Lung (tissue), 12 donors: ENCODE data around the gene NEIL3. TPM values are rescaled to one million over a fixed set of nuclear protein-coding genes. Genes with fewer than 3 reads are reported as not detected.

Source experiments
- ATAC-seq: fragments of 200-7000 bp; cut with Tn5 transposase; one replicate; pipeline ENCODE4 v1.9.1; 2020; ENCODE audit warnings: moderate number of reproducible peaks; ENCODE audit not compliant: insufficient read depth, low FRiP score
- DNase-seq, 3 donors: peaks; one replicate each; pipeline ENCODE4 v3.0.0-alpha.2; 2013 to 2017
- H3K27ac ChIP-seq, 2 donors: one replicate each; pipeline ENCODE4 v1.5.1; 2013; ENCODE audit warnings: mild to moderate bottlenecking in 2 of 2, moderate library complexity in 2 of 2, control low read depth in 1 of 2, inconsistent platforms in 1 of 2, low read depth in 1 of 2, low read length in 1 of 2
- H3K27me3 ChIP-seq, 3 donors: one replicate each; pipeline ENCODE4 v1.5.1; 2013; ENCODE audit warnings: low read length in 2 of 3; ENCODE audit not compliant: control insufficient read depth in 3 of 3, insufficient read depth in 3 of 3
- H3K36me3 ChIP-seq, 4 donors: one replicate each; pipeline ENCODE4 v1.5.1; 2013; ENCODE audit warnings: low read length in 4 of 4, mild to moderate bottlenecking in 1 of 4, moderate library complexity in 1 of 4; ENCODE audit not compliant: control insufficient read depth in 4 of 4, insufficient read depth in 4 of 4
- H3K4me1 ChIP-seq, 5 donors: one replicate each; pipeline ENCODE4 v1.5.1; 2013; ENCODE audit warnings: low read length in 5 of 5, mild to moderate bottlenecking in 2 of 5, moderate library complexity in 1 of 5; ENCODE audit not compliant: control insufficient read depth in 5 of 5, insufficient read depth in 5 of 5
- H3K4me3 ChIP-seq: one replicate; pipeline ENCODE4 v1.5.1; 2013; ENCODE audit warnings: mild to moderate bottlenecking, control low read depth, moderate library complexity
- H3K9ac ChIP-seq, 2 donors: one replicate each; pipeline ENCODE4 v1.5.1; 2013; ENCODE audit warnings: low read length in 2 of 2, control low read depth in 1 of 2; ENCODE audit not compliant: insufficient read depth in 1 of 2
- H3K9me3 ChIP-seq, 4 donors: one replicate each; pipeline ENCODE4 v1.5.1; 2013; ENCODE audit warnings: low read length in 3 of 4, mild to moderate bottlenecking in 1 of 4, moderate library complexity in 1 of 4; ENCODE audit not compliant: control insufficient read depth in 4 of 4, insufficient read depth in 3 of 4
- CTCF ChIP-seq: IDR thresholded peaks from 2 replicates; pipeline ENCODE4 v1.5.1; 2012; ENCODE audit warnings: mild to moderate bottlenecking; ENCODE audit errors: control extremely low read depth, extremely low read depth
- WGBS, 2 donors: extraction: QIAGEN DNeasy Blood & Tissue Kit; methylation state at CpG; one replicate each; pipeline ENCODE4 v1.1.7; 2013; 5-methylcytosine and 5-hydroxymethylcytosine counted together
- polyA plus RNA-seq, 2 donors: library from polyadenylated mRNA; stranded (reverse); fragments of 200-250 nt; gene quantifications; one replicate each; pipeline ENCODE4 v1.2.1, GENCODE V29; 2013
- total RNA-seq, 2 donors: library from RNA; depleted of rRNA in 1 of 2; stranded (reverse); fragments of >200 nt in 1 of 2; gene quantifications; one replicate each; pipeline ENCODE4 v1.2.1, GENCODE V29; 2014 to 2021
- donor health status: control.
- donor health status: control.
- donor health status: Bipolar disorder and iron deficiency.
- donor health status: healthy.
- donor health status: DM: yes; HTN: yes; CAD: no.

The NEIL3 gene
- total and polyA plus RNA-seq, 4 donors: 0.22 to 2.0 (median 0.32) TPM

DNA sequence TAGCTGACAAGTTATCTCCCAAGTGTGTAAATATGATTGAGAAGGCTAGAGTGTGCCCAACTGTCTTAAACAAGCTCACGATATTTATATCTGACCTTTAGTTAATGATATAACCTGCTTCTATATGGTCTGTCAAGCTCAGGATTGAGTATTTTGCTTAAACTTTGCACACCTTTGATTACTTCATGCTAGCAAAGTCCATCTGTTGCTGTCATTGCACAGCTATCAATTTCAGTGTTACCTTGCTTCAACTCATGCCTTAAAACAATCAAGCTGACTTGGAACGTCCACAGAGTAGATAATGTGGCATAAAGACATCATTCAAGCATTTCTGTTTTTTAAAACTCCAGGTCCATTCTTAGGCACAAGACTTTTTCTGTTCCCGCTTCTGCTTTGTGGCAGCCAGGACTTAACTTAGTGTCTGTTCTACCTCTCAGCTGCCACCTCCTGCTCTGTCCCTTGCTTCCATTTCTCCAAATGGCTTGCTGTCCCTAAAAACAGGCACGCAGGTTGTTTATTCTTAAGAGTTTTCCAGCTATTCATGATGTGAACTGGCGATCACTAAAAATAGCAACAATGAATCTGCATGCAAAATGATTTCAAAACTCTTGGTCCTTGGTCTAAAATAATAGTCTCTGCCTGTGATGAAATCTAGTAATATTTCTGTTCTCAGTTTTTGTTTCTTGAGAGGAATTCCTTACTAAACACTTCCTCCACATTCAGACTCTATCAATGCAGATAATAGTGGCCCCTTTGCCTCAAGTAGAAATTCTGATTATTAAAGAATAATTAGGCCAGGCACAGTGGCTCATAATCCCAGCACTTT is 16.3 kb upstream of the NEIL3 start:
- DNase-seq: no peak
- no peaks in the 10 kb centered on the region for H3K27me3 ChIP-seq

GRCh38 chr4:177297785-177298391 is 11.8 kb upstream of the NEIL3 start:
- H3K9me3 ChIP-seq: peaks cover 3 to 7% (median 5%) of the 10 kb centered on the region in 4 donors
- no peaks in the 10 kb centered on the region for H3K27me3 ChIP-seq
- H3K4me3 ChIP-seq: no peak overlapping the region
- H3K9ac ChIP-seq: no peak overlapping the region
- H3K4me1 ChIP-seq: peaks cover 0 to 3% (median 0%) of the 10 kb centered on the region in 5 donors
- ATAC-seq: no peak
- WGBS, 2 donors: 96 to 97% methylated on average over 2 of the region's 2 CpGs
- DNase-seq: no peak
- no peak overlapping the region for H3K27ac ChIP-seq
- TF ChIP-seq CTCF: no peak
- H3K36me3 ChIP-seq: no peaks in the 10 kb centered on the region

More for the DNA sequence above, 16.3 kb upstream of the NEIL3 start:
- H3K36me3 ChIP-seq: no peaks in the 10 kb centered on the region
- no peak overlapping the region for H3K4me3 ChIP-seq
- no peak for TF ChIP-seq CTCF
- H3K27ac ChIP-seq: no peak overlapping the region
- no peaks in the 10 kb centered on the region for H3K4me1 ChIP-seq
- peaks cover 3 to 7% (median 5%) of the 10 kb centered on the region in 4 donors for H3K9me3 ChIP-seq
- ATAC-seq: no peak
- H3K9ac ChIP-seq: no peak overlapping the region
- WGBS, 2 donors: 44 to 59% methylated on average over 5 of the region's 5 CpGs

GRCh38 chr4:177301126-177301639 is 8.5 kb upstream of the NEIL3 start:
- Histone ChIP-seq H3K27me3 (no peaks in the 10 kb centered on the region), H3K27ac (no peak overlapping the region), H3K4me1 (peaks cover 0 to 3% (median 0%) of the 10 kb centered on the region in 5 donors), H3K9me3 (peaks cover 3 to 7% (median 5%) of the 10 kb centered on the region in 4 donors), H3K36me3 (no peaks in the 10 kb centered on the region), H3K9ac (no peak overlapping the region), H3K4me3 (no peak overlapping the region)
- TF ChIP-seq CTCF: no peak
- WGBS, 2 donors: 45 to 49% methylated on average over 4 of the region's 4 CpGs
- DNase-seq (no peak), ATAC-seq (no peak)
